ENCODE measurements around the gene AGAP6.
"Not testable (repeated sequence)": the region's sequence is repeated elsewhere in the genome, so short reads cannot be mapped to it uniquely, and the experiment has no call there.

DNA sequence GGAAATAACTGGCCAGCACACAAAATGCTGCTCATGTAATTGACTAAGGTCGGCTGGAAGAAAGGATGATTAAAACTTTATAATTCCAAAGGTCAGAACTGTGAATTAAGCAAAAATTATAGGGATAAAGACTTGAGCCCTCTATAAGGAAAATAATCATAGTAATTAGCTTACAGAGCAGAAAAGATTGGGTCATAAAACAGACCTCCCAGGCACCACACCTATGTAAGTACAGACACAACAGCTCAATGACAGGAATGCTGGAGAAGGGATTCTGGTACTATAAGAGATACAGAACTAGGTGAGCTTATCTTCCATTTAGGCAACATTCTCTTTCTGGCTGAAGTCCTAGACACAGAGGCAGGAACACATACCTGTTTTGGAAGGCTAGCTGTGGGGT, 70.5 kb downstream of the AGAP6 start:
- not testable (repeated sequence) for TF ChIP-seq POLR2A (IDR thresholded peaks at IDR 0.05; ENCODE audit: low read depth, low read length); TAF1 (IDR thresholded peaks at IDR 0.05; ENCODE audit: borderline replicate concordance, low read depth, low read length)

All from GM12892 (cell line).